Esophagus squamous epithelium (tissue), 5 donors: ENCODE results near the gene PLXNB2. TPM values are rescaled to one million over a fixed set of nuclear protein-coding genes. Genes with fewer than 3 reads are reported as not detected.

Experiments used
- DNase-seq: peaks from one replicate; lab custom pipeline; 2025; lab: John Stamatoyannopoulos, UW
- H3K27ac ChIP-seq, 4 donors: fragments of 200-600 bp; sonication (generic); one replicate each; pipeline ENCODE4 v1.5.1; 2016 to 2019; ENCODE audit warnings: mild to moderate bottlenecking in 1 of 4
- H3K27me3 ChIP-seq, 4 donors: fragments of 200-600 bp; sonication (generic); 1 replicate in 3 of 4; 2 replicates in 1 of 4; pipeline versions ENCODE4 v1.5.1 to v1.6.0; 2017 to 2021; ENCODE audit warnings: antibody characterized with exemption in 1 of 4
- H3K36me3 ChIP-seq, 3 donors: fragments of 200-600 bp; sonication (generic); one replicate each; pipeline ENCODE4 v1.5.1; 2016 to 2019
- H3K4me1 ChIP-seq, 3 donors: fragments of 200-600 bp; sonication (generic); one replicate each; pipeline ENCODE4 v1.5.1; 2017 to 2019
- H3K4me3 ChIP-seq, 4 donors: fragments of 200-600 bp; sonication (generic); 1 replicate in 3 of 4; 2 replicates in 1 of 4; pipeline ENCODE4 v1.5.1; 2016 to 2019; ENCODE audit warnings: mild to moderate bottlenecking in 2 of 4, moderate library complexity in 1 of 4
- H3K9me3 ChIP-seq, 3 donors: fragments of 200-600 bp; sonication (generic); one replicate each; pipeline ENCODE4 v1.5.1; 2016 to 2019
- POLR2A ChIP-seq, 4 donors: fragments of 450-650 bp; IDR thresholded peaks; one replicate each; pipeline ENCODE4 v1.6.1; 2017; ENCODE audit warnings: antibody characterized with exemption in 4 of 4, mild to moderate bottlenecking in 4 of 4, moderate library complexity in 3 of 4
- WGBS, 2 donors: methylation state at CpG; one replicate each; pipeline ENCODE4 v1.1.5; 2018; 5-methylcytosine and 5-hydroxymethylcytosine counted together
- intact Hi-C: fragments of 100-400 bp; cut with DNase I; formaldehyde crosslinking; loops from one replicate; pipeline ENCODE4 v1.15.0; 2022
- total RNA-seq, 4 donors: library from RNA; depleted of rRNA; stranded (reverse); fragments of >200 nt; gene quantifications; one replicate each; pipeline ENCODE4 v1.1.0, GENCODE V29; 2016
- TF ChIP-seq, protein P1 (sequence below), 6 experiments: fragments of 450-650 bp in 4 of 6; fragments of 200-600 bp in 2 of 6; sonication (generic) in 2 of 6; IDR thresholded peaks; one replicate each; pipeline ENCODE4 v1.5.1; 2016 to 2019; ENCODE audit warnings: antibody characterized with exemption in 6 of 6, mild to moderate bottlenecking in 4 of 6, moderate library complexity in 4 of 6
- donor health status: DM: yes; HTN: yes; CAD: no.

Gene PLXNB2
- total RNA-seq, 4 donors from 2014 or later: 80.9 to 231 (median 129) TPM

DNA sequence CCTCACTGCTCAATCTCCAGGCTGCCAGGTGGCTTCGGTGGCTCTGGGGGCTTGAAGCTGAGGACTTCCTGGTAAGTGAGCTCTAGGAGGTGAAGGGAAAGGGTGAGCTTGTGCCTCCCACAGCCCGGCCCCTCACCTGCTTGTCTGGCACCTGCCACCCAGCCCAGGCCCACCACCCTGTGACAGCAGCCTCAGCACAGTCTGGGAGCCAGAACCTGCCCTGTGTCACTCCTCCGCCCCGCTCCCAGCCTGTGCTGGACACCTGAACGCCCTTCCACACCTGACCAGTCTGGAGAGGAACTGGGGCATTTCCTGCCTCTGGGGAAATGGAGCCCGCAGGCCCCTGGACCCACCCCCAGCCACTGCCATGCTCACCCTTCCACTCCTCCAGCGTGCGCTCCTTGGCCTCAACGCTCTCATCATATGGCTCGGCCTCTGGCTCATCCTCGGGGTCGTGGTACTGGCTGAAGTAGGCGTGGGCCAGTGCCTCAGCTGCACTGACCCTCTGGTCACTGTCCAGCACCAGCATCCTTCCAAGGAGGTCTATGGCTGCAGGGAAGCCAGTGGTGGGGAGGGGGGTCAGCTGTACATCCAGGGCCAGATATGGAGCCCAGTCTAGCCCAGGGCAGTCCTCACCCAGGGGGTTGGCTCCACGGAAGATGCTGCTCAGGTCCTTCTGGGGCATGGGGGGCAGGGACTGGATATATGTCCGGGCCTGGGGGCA is 42.3 kb downstream of the PLXNB2 start:
- peaks cover 37 to 64% (median 47%) of the 10 kb centered on the region in 3 donors for H3K4me1 ChIP-seq
- intact Hi-C loops: no loop called here
- no peaks in the 10 kb centered on the region for H3K9me3 ChIP-seq
- H3K36me3 ChIP-seq: no peaks in the 10 kb centered on the region
- no peak for DNase-seq
- TF ChIP-seq POLR2A (IDR thresholded peaks at IDR 0.05): no peak
- TF ChIP-seq, protein P1, sequence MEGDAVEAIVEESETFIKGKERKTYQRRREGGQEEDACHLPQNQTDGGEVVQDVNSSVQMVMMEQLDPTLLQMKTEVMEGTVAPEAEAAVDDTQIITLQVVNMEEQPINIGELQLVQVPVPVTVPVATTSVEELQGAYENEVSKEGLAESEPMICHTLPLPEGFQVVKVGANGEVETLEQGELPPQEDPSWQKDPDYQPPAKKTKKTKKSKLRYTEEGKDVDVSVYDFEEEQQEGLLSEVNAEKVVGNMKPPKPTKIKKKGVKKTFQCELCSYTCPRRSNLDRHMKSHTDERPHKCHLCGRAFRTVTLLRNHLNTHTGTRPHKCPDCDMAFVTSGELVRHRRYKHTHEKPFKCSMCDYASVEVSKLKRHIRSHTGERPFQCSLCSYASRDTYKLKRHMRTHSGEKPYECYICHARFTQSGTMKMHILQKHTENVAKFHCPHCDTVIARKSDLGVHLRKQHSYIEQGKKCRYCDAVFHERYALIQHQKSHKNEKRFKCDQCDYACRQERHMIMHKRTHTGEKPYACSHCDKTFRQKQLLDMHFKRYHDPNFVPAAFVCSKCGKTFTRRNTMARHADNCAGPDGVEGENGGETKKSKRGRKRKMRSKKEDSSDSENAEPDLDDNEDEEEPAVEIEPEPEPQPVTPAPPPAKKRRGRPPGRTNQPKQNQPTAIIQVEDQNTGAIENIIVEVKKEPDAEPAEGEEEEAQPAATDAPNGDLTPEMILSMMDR (IDR thresholded peaks at IDR 0.05): no peak
- 75 to 84% methylated on average over 3 to 14 of the region's 15 CpGs for WGBS, 2 donors
- H3K27ac ChIP-seq: no peak overlapping the region
- no peak overlapping the region for H3K4me3 ChIP-seq
- H3K27me3 ChIP-seq: peaks cover 0 to 39% (median 0%) of the 10 kb centered on the region in 4 donors

DNA sequence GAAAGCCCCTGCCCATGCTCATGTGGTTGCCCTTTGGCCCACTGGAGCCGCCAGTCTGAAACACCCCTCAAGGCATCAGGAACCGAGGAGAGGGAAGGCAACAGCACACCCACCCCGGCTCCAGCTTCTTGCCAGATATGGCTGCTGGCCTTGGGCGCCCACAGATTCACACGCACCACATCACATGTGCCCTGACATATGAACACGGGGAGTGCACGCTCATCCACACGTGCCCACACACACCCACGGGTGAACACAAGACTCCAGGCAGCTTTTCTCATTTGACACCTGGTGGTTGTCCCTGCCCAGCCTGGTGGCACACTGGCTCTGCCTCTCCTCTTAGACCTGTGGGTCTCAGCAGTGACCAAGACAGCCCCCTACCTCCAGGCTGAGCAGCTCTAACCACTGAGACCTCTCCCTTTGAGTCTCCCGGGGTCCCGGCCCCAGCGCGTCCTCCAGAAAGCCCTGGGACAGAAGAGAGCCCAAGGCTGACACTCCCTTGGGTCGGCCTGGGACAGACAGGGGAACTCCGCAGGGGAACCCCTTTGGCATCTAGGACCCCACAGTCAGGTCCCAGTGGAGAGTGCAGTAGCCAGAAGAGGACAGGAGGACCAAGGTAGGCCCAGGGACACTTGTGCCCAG is 43.2 kb downstream of the PLXNB2 start:
- intact Hi-C loops: no loop called here
- no peak overlapping the region for H3K4me3 ChIP-seq
- no peak for TF ChIP-seq POLR2A (IDR thresholded peaks at IDR 0.05)
- TF ChIP-seq, protein P1 (IDR thresholded peaks at IDR 0.05): no peak
- peaks cover 0 to 48% (median 0%) of the 10 kb centered on the region in 4 donors for H3K27me3 ChIP-seq
- no peak overlapping the region for H3K27ac ChIP-seq
- no peaks in the 10 kb centered on the region for H3K9me3 ChIP-seq
- WGBS, 2 donors: 58% methylated on average over 6 of the region's 15 CpGs; no CpG with 5 or more reads in 1 of the 2 donors
- DNase-seq: no peak
- peaks cover 37 to 59% (median 40%) of the 10 kb centered on the region in 3 donors for H3K4me1 ChIP-seq
- H3K36me3 ChIP-seq: no peaks in the 10 kb centered on the region

DNA sequence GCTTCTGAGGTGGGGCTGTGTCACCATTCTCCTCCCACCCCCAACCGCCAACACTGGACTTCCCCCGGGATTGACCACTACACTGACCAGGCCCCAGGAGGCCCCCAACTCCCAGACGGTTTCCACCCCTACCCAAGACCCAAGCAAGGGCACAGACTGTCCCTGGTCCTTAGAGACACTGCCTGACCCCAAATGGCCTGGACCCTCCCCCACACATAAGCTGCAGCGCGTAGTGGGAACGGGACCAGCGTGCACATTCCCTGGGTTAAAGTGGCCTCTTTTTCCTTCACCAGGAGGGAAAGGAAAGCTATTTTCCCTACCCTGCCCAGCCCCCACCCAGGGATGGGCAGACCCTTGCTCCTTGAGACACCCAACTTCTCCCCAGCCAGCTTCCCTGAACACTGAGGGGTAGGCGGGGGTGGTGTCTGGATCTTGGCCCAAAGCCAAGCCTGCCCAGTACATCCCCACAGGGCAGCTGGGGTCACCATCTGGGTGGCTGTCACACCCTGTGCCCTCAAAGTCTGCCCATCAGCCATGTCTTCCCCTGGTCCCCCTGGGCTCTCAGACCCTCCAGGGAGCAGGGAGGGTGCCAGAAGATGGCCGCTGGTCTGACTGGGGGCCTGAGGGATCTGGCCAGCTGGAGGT is 44.4 kb downstream of the PLXNB2 start:
- DNase-seq: no peak
- Histone ChIP-seq H3K9me3 (no peaks in the 10 kb centered on the region), H3K27ac (no peak overlapping the region), H3K4me1 (peaks cover 30 to 48% (median 30%) of the 10 kb centered on the region in 3 donors), H3K36me3 (no peaks in the 10 kb centered on the region), H3K27me3 (peaks cover 0 to 58% (median 0%) of the 10 kb centered on the region in 4 donors), H3K4me3 (no peak overlapping the region)
- intact Hi-C loops: no loop called here
- 20% methylated on average over 1 of the region's 9 CpGs; no CpG with 5 or more reads in 1 of the 2 donors for WGBS, 2 donors
- TF ChIP-seq POLR2A (IDR thresholded peaks at IDR 0.05): no peak
- TF ChIP-seq, protein P1 (IDR thresholded peaks at IDR 0.05): no peak

DNA sequence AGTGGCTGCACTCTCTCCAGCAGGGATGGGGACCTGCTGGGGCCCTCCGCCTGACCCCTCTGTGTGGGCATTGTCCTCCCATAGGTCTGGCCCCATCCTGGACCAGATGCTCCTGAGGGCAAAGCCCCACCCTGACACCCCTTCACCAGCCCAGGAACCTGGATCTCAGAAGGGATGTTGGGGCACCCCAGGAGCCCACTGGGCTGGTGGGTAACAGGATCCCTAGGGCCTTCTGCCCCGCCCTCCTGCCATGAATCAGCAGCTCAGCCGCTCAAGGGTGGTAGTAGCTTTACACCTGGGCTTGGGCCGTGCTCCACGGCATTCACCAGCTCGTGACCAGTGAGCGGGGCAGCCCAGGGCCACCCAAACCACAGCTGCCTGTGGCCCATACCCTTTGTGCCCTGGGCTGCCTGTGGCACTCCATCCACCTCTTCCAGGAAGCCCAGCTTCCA is 45.0 kb downstream of the PLXNB2 start:
- H3K9me3 ChIP-seq: no peaks in the 10 kb centered on the region
- intact Hi-C loops: no loop called here
- H3K4me3 ChIP-seq: no peak overlapping the region
- no peak for TF ChIP-seq POLR2A (IDR thresholded peaks at IDR 0.05)
- TF ChIP-seq, protein P1 (IDR thresholded peaks at IDR 0.05): no peak
- no peaks in the 10 kb centered on the region for H3K36me3 ChIP-seq
- H3K27me3 ChIP-seq: peaks cover 0 to 62% (median 0%) of the 10 kb centered on the region in 4 donors
- H3K4me1 ChIP-seq: peaks cover 23 to 42% (median 26%) of the 10 kb centered on the region in 3 donors
- no peak overlapping the region for H3K27ac ChIP-seq
- DNase-seq: no peak
- WGBS, 2 donors: 58% methylated on average over 5 of the region's 7 CpGs; no CpG with 5 or more reads in 1 of the 2 donors
